Purkinje cell (primary cell): ENCODE data around the gene CAMK1G. TPM values are rescaled to one million over a fixed set of nuclear protein-coding genes. Genes with fewer than 3 reads are reported as not detected.

Experiments
- polyA plus RNA-seq: library from polyadenylated mRNA; unstranded; fragments of >200 nt; fragmentation: Nextera tagmentation; gene quantifications from 2 replicates; pipeline ENCODE4 v1.2.1, GENCODE V29; 2014

CAMK1G gene
- polyA plus RNA-seq = 3.0 and 12.7 TPM in 2 replicates

GRCh38 chr1:209583408-209583807, at the start of gene CAMK1G:
TSS of gene CAMK1G (plus strand) at chr1:209583714. CDS start at chr1:209594984, 11,270 bp downstream.

GRCh38 chr1:209652121-209652735, 68.7 kb downstream of the CAMK1G start, which contains the start of gene LAMB3:
TSS of gene LAMB3 (minus strand) at chr1:209652425. CDS start at chr1:209650944, 1,481 bp downstream.

Other genes starting within 250 kb of the CAMK1G start
- 0.10 and 0.19 TPM in 2 replicates for gene LAMB3, start 68.7 kb downstream of the CAMK1G start, polyA plus RNA-seq
- gene G0S2, start 91.7 kb downstream of the CAMK1G start, polyA plus RNA-seq = 1.0 TPM in 1 of 2 replicates, not detected in the other
- not detected in 2 replicates for gene HSD11B1, start 121.1 kb downstream of the CAMK1G start, polyA plus RNA-seq
- gene TRAF3IP3, start 172.3 kb downstream of the CAMK1G start, polyA plus RNA-seq = 1.3 TPM in 1 of 2 replicates, not detected in the other
- 6.6 and 14.4 TPM in 2 replicates for gene C1orf74, start 200.8 kb downstream of the CAMK1G start, polyA plus RNA-seq
- gene IRF6, start 222.4 kb downstream of the CAMK1G start, polyA plus RNA-seq = 45.5 and 58.1 TPM in 2 replicates
- gene UTP25, start 244.3 kb downstream of the CAMK1G start, polyA plus RNA-seq = 2.7 and 4.0 TPM in 2 replicates